Measurements from ENCODE around the gene AP2A2.

The AP2A2 gene

GRCh38 chr11:1039481-1040427, 114.1 kb downstream of the AP2A2 start:
- in situ Hi-C loops (cut with MboI; ENCODE audit: low pct_unique_long_range_greater_than_20kb, low sequenced_read_pairs, unreplicated experiment) = no loop called here
- no peak for TF ChIP-seq CTCF (IDR thresholded peaks at IDR 0.05; ENCODE audit: extremely low read depth, insufficient read depth, missing control alignments)
- DNase-seq (ENCODE audit: low spot score) = no peak

GRCh38 chr11:1040428-1041148, 114.9 kb downstream of the AP2A2 start:
- no peak for DNase-seq (ENCODE audit: low spot score)
- in situ Hi-C loops (cut with MboI; ENCODE audit: low pct_unique_long_range_greater_than_20kb, low sequenced_read_pairs, unreplicated experiment) = no loop called here
- no peak for TF ChIP-seq CTCF (IDR thresholded peaks at IDR 0.05; ENCODE audit: extremely low read depth, insufficient read depth, missing control alignments)

DNA sequence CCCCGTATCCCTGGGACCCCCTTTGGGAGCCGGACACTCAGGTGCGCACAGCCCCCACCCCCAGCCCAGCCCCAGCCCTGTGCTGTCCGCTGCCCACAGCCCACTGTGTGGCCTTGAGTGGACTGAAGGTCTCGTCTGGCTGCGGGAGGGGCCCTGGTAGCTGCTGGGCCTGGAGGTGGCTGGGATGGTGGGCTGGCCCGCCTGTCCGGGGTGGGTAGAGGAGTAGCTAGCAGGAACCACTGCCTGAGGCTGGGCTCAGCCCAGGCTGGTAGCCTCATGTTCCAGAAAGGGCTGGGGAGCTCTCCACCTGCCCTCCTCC, 115.4 kb downstream of the AP2A2 start:
- in situ Hi-C loops (cut with MboI; ENCODE audit: low pct_unique_long_range_greater_than_20kb, low sequenced_read_pairs, unreplicated experiment) = no loop called here
- DNase-seq (ENCODE audit: low spot score) = no peak
- TF ChIP-seq CTCF (IDR thresholded peaks at IDR 0.05; ENCODE audit: extremely low read depth, insufficient read depth, missing control alignments) = no peak

- in situ Hi-C loops (cut with MboI; ENCODE audit: low pct_unique_long_range_greater_than_20kb, low sequenced_read_pairs, unreplicated experiment) = no loop called here
- no peak for TF ChIP-seq CTCF (IDR thresholded peaks at IDR 0.05; ENCODE audit: extremely low read depth, insufficient read depth, missing control alignments)
- no peak for DNase-seq (ENCODE audit: low spot score)
Measured at GRCh38 chr11:1041471-1041870, 115.8 kb downstream of the AP2A2 start.

DNA sequence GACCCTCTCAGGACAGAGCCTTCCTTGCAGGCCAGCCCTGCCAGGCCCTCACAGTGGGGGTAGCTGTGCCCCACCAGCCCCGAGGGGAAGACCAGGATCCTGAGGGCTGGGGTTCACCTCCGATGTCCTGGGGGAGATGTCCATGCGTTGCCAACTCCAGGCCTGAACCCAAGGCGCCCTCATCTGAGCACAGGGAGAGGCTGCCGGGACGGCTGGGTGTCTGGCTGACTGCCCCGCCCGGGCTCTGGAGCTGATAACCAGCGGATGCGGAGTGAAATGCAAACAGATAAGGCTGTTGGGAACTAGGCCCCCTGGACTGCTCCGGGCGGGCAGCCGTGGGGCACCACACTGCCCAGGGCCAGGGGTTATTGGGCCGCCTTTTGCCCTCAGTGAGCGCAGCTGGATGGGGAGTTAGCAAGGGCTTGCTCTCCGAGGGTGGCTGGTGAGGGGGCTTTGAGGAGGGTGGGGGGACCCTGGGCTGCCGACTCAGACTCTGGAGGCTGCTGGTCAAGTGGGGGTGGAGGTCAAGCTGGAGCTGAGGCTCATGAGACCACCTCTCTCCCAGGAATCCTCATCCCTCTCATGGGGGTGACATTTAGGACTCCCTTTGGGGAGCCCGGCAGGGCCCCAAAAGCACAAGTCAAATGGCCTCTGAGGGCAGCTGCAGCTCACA, 116.4 kb downstream of the AP2A2 start:
- TF ChIP-seq CTCF (IDR thresholded peaks at IDR 0.05; ENCODE audit: extremely low read depth, insufficient read depth, missing control alignments) = no peak
- DNase-seq (ENCODE audit: low spot score) = no peak
- in situ Hi-C loops (cut with MboI; ENCODE audit: low pct_unique_long_range_greater_than_20kb, low sequenced_read_pairs, unreplicated experiment) = no loop called here

Data from GM13977 (cell line).